Aorta (tissue), 5 donors: ENCODE results near the gene ELMO1. TPM values are rescaled to one million over a fixed set of nuclear protein-coding genes. Genes with fewer than 3 reads are reported as not detected.

Experiments
- ATAC-seq: fragments of 200-7000 bp; cut with Tn5 transposase; one replicate; pipeline ENCODE4 v1.9.1; 2022; ENCODE audit warnings: moderate library complexity; ENCODE audit not compliant: low FRiP score
- DNase-seq, 2 donors: peaks; one replicate each; pipeline ENCODE4 v3.0.0-alpha.2; 2020
- H3K27ac ChIP-seq, 2 donors: one replicate each; pipeline ENCODE4 v1.5.1; 2013; ENCODE audit warnings: low read length in 2 of 2, mild to moderate bottlenecking in 2 of 2, moderate library complexity in 2 of 2, control low read depth in 1 of 2, inconsistent platforms in 1 of 2, low read depth in 1 of 2
- H3K27me3 ChIP-seq, 2 donors: one replicate each; pipeline ENCODE4 v1.6.1; 2013; ENCODE audit warnings: control low read depth in 1 of 2, low read length in 1 of 2, mild to moderate bottlenecking in 1 of 2, moderate library complexity in 1 of 2; ENCODE audit not compliant: insufficient read depth in 2 of 2, control insufficient read depth in 1 of 2
- H3K36me3 ChIP-seq, 2 donors: one replicate each; pipeline ENCODE4 v1.6.1; 2013; ENCODE audit warnings: control low read depth in 1 of 2, low read length in 1 of 2, mild to moderate bottlenecking in 1 of 2; ENCODE audit not compliant: insufficient read depth in 2 of 2, control insufficient read depth in 1 of 2
- H3K4me1 ChIP-seq, 2 donors: one replicate each; pipeline ENCODE4 v1.6.1; 2013; ENCODE audit warnings: low read length in 2 of 2, control low read depth in 1 of 2, mild to moderate bottlenecking in 1 of 2, moderate library complexity in 1 of 2; ENCODE audit not compliant: insufficient read depth in 2 of 2, control insufficient read depth in 1 of 2
- H3K4me3 ChIP-seq, 2 donors: one replicate each; pipeline ENCODE4 v1.5.1; 2013; ENCODE audit warnings: low read length in 2 of 2, control low read depth in 1 of 2, mild to moderate bottlenecking in 1 of 2
- H3K9me3 ChIP-seq: one replicate; pipeline ENCODE4 v1.6.1; 2013; ENCODE audit warnings: mild to moderate bottlenecking, low read length; ENCODE audit not compliant: control insufficient read depth
- WGBS, 2 donors: extraction: QIAGEN DNeasy Blood & Tissue Kit; methylation state at CpG; one replicate each; pipeline ENCODE4 v1.1.7; 2013; 5-methylcytosine and 5-hydroxymethylcytosine counted together
- intact Hi-C, 2 donors: fragments of 100-400 bp; cut with DNase I; formaldehyde crosslinking; loops; one replicate each; pipeline versions ENCODE4 v1.14.2 to v1.15.0; 2022
- polyA plus RNA-seq, 2 donors: library from polyadenylated mRNA; stranded (reverse); fragments of 200-250 nt; gene quantifications; one replicate each; pipeline ENCODE4 v1.2.3, GENCODE V29; 2013
- total RNA-seq, 2 donors: library from RNA; stranded (reverse); fragmentation: NEBNext Ultra II Directional; extraction: Animal tissue kit (Norgen Biotek cat#: 25700); gene quantifications; one replicate each; pipeline ENCODE4 v1.2.1, GENCODE V29; 2021
- donor health status: healthy with polysubstance abuse.
- donor health status: Bipolar disorder and iron deficiency.
- donor health status: DM: no; HTN: no; CAD: no.
- donor health status: DM: no; HTN: no; CAD: no.
- donor health status: DM: yes; HTN: yes; CAD: no.

The ELMO1 gene
- total and polyA plus RNA-seq, 4 donors = 1.8 to 86.9 (median 24.8) TPM

GRCh38 chr7:37450035-37450434 is 1.4 kb upstream of the ELMO1 start:
- no peaks in the 10 kb centered on the region for H3K27me3 ChIP-seq
- no peaks in the 10 kb centered on the region for H3K4me1 ChIP-seq
- no peak overlapping the region for H3K4me3 ChIP-seq
- 92 to 93% methylated on average over 3 of the region's 3 CpGs for whole genome bisulfite sequencing, 2 donors
- H3K27ac ChIP-seq = no peak overlapping the region
- ATAC-seq = no peak
- no peak for DNase-seq
- intact Hi-C loops = no loop called here
- H3K9me3 ChIP-seq = no peaks in the 10 kb centered on the region
- H3K36me3 ChIP-seq = no peaks in the 10 kb centered on the region

GRCh38 chr7:37449621-37450020 is 957 bp upstream of the ELMO1 start:
- Histone ChIP-seq H3K4me3 (no peak overlapping the region), H3K36me3 (no peaks in the 10 kb centered on the region), H3K27ac (no peak overlapping the region), H3K27me3 (no peaks in the 10 kb centered on the region), H3K9me3 (no peaks in the 10 kb centered on the region), H3K4me1 (no peaks in the 10 kb centered on the region)
- DNase-seq (no peak), ATAC-seq (no peak)
- intact Hi-C loops = no loop called here
- WGBS, 2 donors = 39 to 57% methylated on average over 5 of the region's 5 CpGs

- Histone ChIP-seq H3K36me3 (no peaks in the 10 kb centered on the region), H3K9me3 (no peaks in the 10 kb centered on the region), H3K27me3 (no peaks in the 10 kb centered on the region), H3K27ac (no peak overlapping the region), H3K4me1 (no peaks in the 10 kb centered on the region), H3K4me3 (peak overlapping the region; percentile 38 to 45)
- 1% methylated on average over 56 to 63 of the region's 63 CpGs for WGBS, 2 donors
- DNase-seq (peak in 1 of 2 donors; percentile 79), ATAC-seq (peak; percentile 51)
- intact Hi-C loops = no loop called here
Measured at GRCh38 chr7:37448011-37448635, 541 bp downstream of the ELMO1 start.

GRCh38 chr7:37446371-37446770 is 2.3 kb downstream of the ELMO1 start:
- Histone ChIP-seq H3K4me1 (no peaks in the 10 kb centered on the region), H3K9me3 (no peaks in the 10 kb centered on the region), H3K4me3 (no peak overlapping the region), H3K36me3 (no peaks in the 10 kb centered on the region), H3K27me3 (no peaks in the 10 kb centered on the region), H3K27ac (no peak overlapping the region)
- intact Hi-C loops = no loop called here
- 94 to 98% methylated on average over 3 of the region's 3 CpGs for WGBS, 2 donors
- no peak for DNase-seq
- no peak for ATAC-seq

GRCh38 chr7:37445790-37446189 is 2.9 kb downstream of the ELMO1 start:
- intact Hi-C loops = no loop called here
- Histone ChIP-seq H3K9me3 (no peaks in the 10 kb centered on the region), H3K27me3 (no peaks in the 10 kb centered on the region), H3K4me1 (no peaks in the 10 kb centered on the region), H3K36me3 (no peaks in the 10 kb centered on the region), H3K27ac (no peak overlapping the region), H3K4me3 (no peak overlapping the region)
- ATAC-seq (no peak), DNase-seq (no peak)
- 95 to 100% methylated on average over 1 of the region's 1 CpG for WGBS, 2 donors

GRCh38 chr7:37445064-37445723 is 3.5 kb downstream of the ELMO1 start:
- no peaks in the 10 kb centered on the region for H3K27me3 ChIP-seq
- no peak for DNase-seq
- no peaks in the 10 kb centered on the region for H3K9me3 ChIP-seq
- intact Hi-C loops = no loop called here
- ATAC-seq = no peak
- no peak overlapping the region for H3K4me3 ChIP-seq
- H3K4me1 ChIP-seq = no peaks in the 10 kb centered on the region
- 88 to 92% methylated on average over 4 of the region's 4 CpGs for WGBS, 2 donors
- H3K27ac ChIP-seq = no peak overlapping the region
- no peaks in the 10 kb centered on the region for H3K36me3 ChIP-seq

- intact Hi-C loops = no loop called here
- DNase-seq = no peak
- Histone ChIP-seq H3K4me3 (no peak overlapping the region), H3K27ac (no peak overlapping the region), H3K9me3 (no peaks in the 10 kb centered on the region), H3K4me1 (no peaks in the 10 kb centered on the region), H3K36me3 (no peaks in the 10 kb centered on the region), H3K27me3 (no peaks in the 10 kb centered on the region)
- 84 to 88% methylated on average over 1 of the region's 1 CpG for WGBS, 2 donors
- no peak for ATAC-seq
Measured at GRCh38 chr7:37443627-37444026, 5.0 kb downstream of the ELMO1 start.

- H3K4me3 ChIP-seq = no peak overlapping the region
- DNase-seq = no peak
- intact Hi-C loops = no loop called here
- no peak for ATAC-seq
- 84 to 88% methylated on average over 4 of the region's 4 CpGs for WGBS, 2 donors
- H3K36me3 ChIP-seq = no peaks in the 10 kb centered on the region
- H3K27ac ChIP-seq = no peak overlapping the region
- H3K9me3 ChIP-seq = no peaks in the 10 kb centered on the region
- no peaks in the 10 kb centered on the region for H3K4me1 ChIP-seq
- H3K27me3 ChIP-seq = no peaks in the 10 kb centered on the region
Measured at GRCh38 chr7:37442268-37442667, 6.4 kb downstream of the ELMO1 start.

- DNase-seq (no peak), ATAC-seq (no peak)
- Histone ChIP-seq H3K27me3 (no peaks in the 10 kb centered on the region), H3K27ac (no peak overlapping the region), H3K9me3 (no peaks in the 10 kb centered on the region), H3K4me1 (no peaks in the 10 kb centered on the region), H3K36me3 (no peaks in the 10 kb centered on the region), H3K4me3 (no peak overlapping the region)
- 82 to 84% methylated on average over 3 of the region's 3 CpGs for WGBS, 2 donors
- intact Hi-C loops = no loop called here
Measured at GRCh38 chr7:37441816-37442215, 6.8 kb downstream of the ELMO1 start.
